ENCODE data around the gene FITM1. TPM values are rescaled to one million over a fixed set of nuclear protein-coding genes. Genes with fewer than 3 reads are reported as not detected.

FITM1 gene
- total RNA-seq, 2 donors from 2014 or later = 1.1 TPM; not detected in 1

GRCh38 chr14:24165785-24166184 lies 35.3 kb downstream of the FITM1 start:
- Histone ChIP-seq H3K36me3 (ENCODE audit: control insufficient read depth, insufficient read depth, low read length) (peaks cover 22% of the 10 kb centered on the region), H3K4me3 (ENCODE audit: low read length) (no peak overlapping the region), H3K9me3 (ENCODE audit: control insufficient read depth, low read length) (no peaks in the 10 kb centered on the region), H3K4me1 (ENCODE audit: control insufficient read depth, insufficient read depth, low read length) (peaks cover 4% of the 10 kb centered on the region), H3K9ac (ENCODE audit: extremely low read depth, low read length, poor library complexity, severe bottlenecking) (no peak overlapping the region), H3K27me3 (ENCODE audit: control insufficient read depth, insufficient read depth, low read length, poor library complexity, severe bottlenecking) (no peaks in the 10 kb centered on the region), H3K27ac (ENCODE audit: low read depth, low read length) (no peak overlapping the region)
- no peak overlapping the region for H3K27ac Mint-ChIP-seq
- H3K9me3 Mint-ChIP-seq = no peaks in the 10 kb centered on the region
- no peak for DNase-seq
- H3K4me3 Mint-ChIP-seq = no peak overlapping the region
- H3K4me1 Mint-ChIP-seq = peaks cover 9% of the 10 kb centered on the region
- peaks cover 32% of the 10 kb centered on the region for H3K36me3 Mint-ChIP-seq (ENCODE audit: low read depth)
- 75 to 87% methylated on average over 1 to 5 of the region's 5 CpGs for WGBS, 2 experiments (ENCODE audit: insufficient coverage in 1 of 2, insufficient read length in 1 of 2)
- TF ChIP-seq CTCF (conservative IDR thresholded peaks at IDR 0.05) = no peak
- no peaks in the 10 kb centered on the region for H3K27me3 Mint-ChIP-seq (ENCODE audit: insufficient read depth)

GRCh38 chr14:24167469-24168114 lies 37.1 kb downstream of the FITM1 start:
- WGBS, 2 experiments (ENCODE audit: insufficient coverage in 1 of 2, insufficient read length in 1 of 2) = 91 to 96% methylated on average over 3 of the region's 3 CpGs
- H3K4me3 Mint-ChIP-seq = no peak overlapping the region
- no peak for DNase-seq
- Histone ChIP-seq H3K27ac (ENCODE audit: low read depth, low read length) (no peak overlapping the region), H3K27me3 (ENCODE audit: control insufficient read depth, insufficient read depth, low read length, poor library complexity, severe bottlenecking) (no peaks in the 10 kb centered on the region), H3K4me3 (ENCODE audit: low read length) (no peak overlapping the region), H3K4me1 (ENCODE audit: control insufficient read depth, insufficient read depth, low read length) (no peaks in the 10 kb centered on the region), H3K36me3 (ENCODE audit: control insufficient read depth, insufficient read depth, low read length) (peaks cover 22% of the 10 kb centered on the region), H3K9ac (ENCODE audit: extremely low read depth, low read length, poor library complexity, severe bottlenecking) (no peak overlapping the region), H3K9me3 (ENCODE audit: control insufficient read depth, low read length) (no peaks in the 10 kb centered on the region)
- peaks cover 26% of the 10 kb centered on the region for H3K36me3 Mint-ChIP-seq (ENCODE audit: low read depth)
- TF ChIP-seq CTCF (conservative IDR thresholded peaks at IDR 0.05) = no peak
- no peaks in the 10 kb centered on the region for H3K9me3 Mint-ChIP-seq
- no peaks in the 10 kb centered on the region for H3K27me3 Mint-ChIP-seq (ENCODE audit: insufficient read depth)
- no peak overlapping the region for H3K27ac Mint-ChIP-seq
- no peaks in the 10 kb centered on the region for H3K4me1 Mint-ChIP-seq

GRCh38 chr14:24171422-24172260 lies 41.2 kb downstream of the FITM1 start, which contains the start of gene REC8:
Gene REC8 (plus strand): TSS chr14:24172080. CDS start chr14:24172553, 473 bp downstream.
- Mint-ChIP-seq H3K27ac (peak within 1 kb of the TSS; percentile 89), H3K36me3 (ENCODE audit: low read depth) (peaks cover 20% of the 10 kb centered on the region)
- WGBS, 2 experiments (ENCODE audit: insufficient coverage in 1 of 2, insufficient read length in 1 of 2) = 22 to 34% methylated on average over 41 to 63 of the region's 63 CpGs

More at GRCh38 chr14:24171422-24172260, 41.2 kb downstream of the FITM1 start, which contains the start of gene REC8:
- Histone ChIP-seq H3K27ac (ENCODE audit: low read depth, low read length) (peak within 1 kb of the TSS; percentile 60), H3K9me3 (ENCODE audit: control insufficient read depth, low read length) (no peaks in the 10 kb centered on the region), H3K4me1 (ENCODE audit: control insufficient read depth, insufficient read depth, low read length) (no peaks in the 10 kb centered on the region), H3K27me3 (ENCODE audit: control insufficient read depth, insufficient read depth, low read length, poor library complexity, severe bottlenecking) (no peaks in the 10 kb centered on the region), H3K4me3 (ENCODE audit: low read length) (peak within 1 kb of the TSS; percentile 85), H3K9ac (ENCODE audit: extremely low read depth, low read length, poor library complexity, severe bottlenecking) (peak within 1 kb of the TSS; percentile 49), H3K36me3 (ENCODE audit: control insufficient read depth, insufficient read depth, low read length) (peaks cover 1% of the 10 kb centered on the region)
- H3K4me1 Mint-ChIP-seq = no peaks in the 10 kb centered on the region
- H3K27me3 Mint-ChIP-seq (ENCODE audit: insufficient read depth) = no peaks in the 10 kb centered on the region
- no peaks in the 10 kb centered on the region for H3K9me3 Mint-ChIP-seq
- peak; percentile 100 for DNase-seq
- peak within 1 kb of the TSS; percentile 76 for H3K4me3 Mint-ChIP-seq
- TF ChIP-seq CTCF (conservative IDR thresholded peaks at IDR 0.05) = no peak
